ENCODE results near the gene AMDHD2.
"Not testable (repeated sequence)": the region's sequence is repeated elsewhere in the genome, so short reads cannot be mapped to it uniquely, and the experiment has no call there.

The AMDHD2 gene

DNA sequence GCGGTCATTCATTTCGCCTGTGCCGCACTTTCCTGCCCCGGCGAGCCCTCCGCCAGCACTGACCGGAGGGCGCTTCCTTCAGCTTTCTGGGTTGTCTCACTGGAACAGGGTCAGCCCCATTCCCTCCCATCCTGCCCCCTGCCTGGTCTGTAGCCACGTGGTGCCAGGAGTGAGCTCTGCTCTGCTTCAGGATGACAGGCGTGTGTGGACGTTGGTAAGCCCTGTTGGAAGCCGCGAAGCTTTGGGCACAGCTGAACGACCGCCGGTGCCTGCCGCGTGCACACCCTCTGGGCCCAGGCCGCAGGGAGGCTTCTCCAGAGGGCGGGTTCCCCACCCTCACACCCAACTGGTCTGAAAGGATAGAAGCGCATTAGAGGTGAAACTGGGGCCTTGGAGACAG, 60.6 kb downstream of the AMDHD2 start:
- DNase-seq (ENCODE audit: low read depth) = not testable (repeated sequence)
